Loucy (cell line): ENCODE results near the gene VAV3.

Experiments
- H2AFZ ChIP-seq: fragments of 200-600 bp; sonication (generic); 2 replicates; pipeline ENCODE4 v1.6.0; 2016; ENCODE audit warnings: antibody characterized with exemption, mild to moderate bottlenecking, low read length, moderate library complexity
- H3F3A ChIP-seq: fragments of 200-600 bp; 2 replicates; pipeline ENCODE4 v1.6.0; 2016; ENCODE audit warnings: antibody characterized with exemption, low read depth, mild to moderate bottlenecking
- H3K27me3 ChIP-seq: fragments of 200-600 bp; sonication (generic); 2 replicates; pipeline ENCODE4 v1.6.1; 2014; ENCODE audit warnings: low read length, mild to moderate bottlenecking; ENCODE audit not compliant: insufficient read depth, poor library complexity, severe bottlenecking
- H3K36me3 ChIP-seq: fragments of 200-600 bp; sonication (generic); 2 replicates; pipeline ENCODE4 v1.6.1; 2016; ENCODE audit warnings: low read length; ENCODE audit not compliant: insufficient read depth
- H3K4me1 ChIP-seq: fragments of 200-600 bp; sonication (generic); 2 replicates; pipeline ENCODE4 v1.5.1; 2014; ENCODE audit warnings: low read length, mild to moderate bottlenecking; ENCODE audit not compliant: insufficient read depth, poor library complexity, severe bottlenecking
- H3K4me2 ChIP-seq: fragments of 200-600 bp; sonication (generic); 2 replicates; pipeline ENCODE4 v1.6.0; 2014; ENCODE audit warnings: antibody characterized with exemption, low read length, low read depth, mild to moderate bottlenecking; ENCODE audit not compliant: poor library complexity, severe bottlenecking
- H3K4me3 ChIP-seq: fragments of 200-600 bp; sonication (generic); 2 replicates; pipeline ENCODE4 v1.5.1; 2014; ENCODE audit warnings: low read length, mild to moderate bottlenecking, mixed read lengths; ENCODE audit not compliant: poor library complexity, severe bottlenecking
- H3K79me2 ChIP-seq: fragments of 200-600 bp; sonication (generic); 2 replicates; pipeline ENCODE4 v1.6.1; 2014; ENCODE audit warnings: low read length; ENCODE audit not compliant: insufficient read depth
- H3K9ac ChIP-seq: fragments of 200-600 bp; sonication (generic); 2 replicates; pipeline ENCODE4 v1.6.0; 2014; ENCODE audit warnings: mild to moderate bottlenecking, low read depth, low read length, moderate library complexity; ENCODE audit not compliant: poor library complexity, severe bottlenecking
- H3K9me2 ChIP-seq: fragments of 200-600 bp; sonication (generic); replicated peaks from 2 replicates; pipeline ENCODE4 v1.6.1; 2016; ENCODE audit warnings: low read depth, low read length, mixed read lengths
- H3K9me3 ChIP-seq: fragments of 200-600 bp; sonication (generic); 2 replicates; pipeline ENCODE4 v1.6.1; 2014; ENCODE audit warnings: mild to moderate bottlenecking, antibody characterized with exemption, low read length, low read depth; ENCODE audit not compliant: insufficient read depth
- H4K20me1 ChIP-seq: fragments of 200-600 bp; sonication (generic); 2 replicates; pipeline ENCODE4 v1.6.0; 2014; ENCODE audit warnings: antibody characterized with exemption, low read length, mild to moderate bottlenecking; ENCODE audit not compliant: insufficient read depth, poor library complexity, severe bottlenecking
- EZH2phosphoT487 ChIP-seq: fragments of 200-600 bp; IDR thresholded peaks from 2 replicates; pipeline ENCODE4 v1.6.1; 2018; ENCODE audit warnings: antibody characterized with exemption, mild to moderate bottlenecking, moderate library complexity, borderline replicate concordance
- TF ChIP-seq, protein P1 (sequence below): fragments of 200-600 bp; sonication (generic); conservative IDR thresholded peaks from 2 replicates; pipeline ENCODE4 v1.5.1; 2014; ENCODE audit warnings: mild to moderate bottlenecking, antibody characterized with exemption, low read length

Gene VAV3

GRCh38 chr1:107600607-107601160 lies 364.3 kb downstream of the VAV3 start:
- no peaks in the 10 kb centered on the region for H3K79me2 ChIP-seq
- H2AFZ ChIP-seq = no peak overlapping the region
- no peak overlapping the region for H3K9ac ChIP-seq
- H3F3A ChIP-seq = no peaks in the 10 kb centered on the region
- H3K36me3 ChIP-seq = peaks cover 55% of the 10 kb centered on the region
- no peaks in the 10 kb centered on the region for H3K9me3 ChIP-seq
- no peaks in the 10 kb centered on the region for H3K27me3 ChIP-seq
- TF ChIP-seq EZH2phosphoT487 = no peak
- TF ChIP-seq, protein P1, sequence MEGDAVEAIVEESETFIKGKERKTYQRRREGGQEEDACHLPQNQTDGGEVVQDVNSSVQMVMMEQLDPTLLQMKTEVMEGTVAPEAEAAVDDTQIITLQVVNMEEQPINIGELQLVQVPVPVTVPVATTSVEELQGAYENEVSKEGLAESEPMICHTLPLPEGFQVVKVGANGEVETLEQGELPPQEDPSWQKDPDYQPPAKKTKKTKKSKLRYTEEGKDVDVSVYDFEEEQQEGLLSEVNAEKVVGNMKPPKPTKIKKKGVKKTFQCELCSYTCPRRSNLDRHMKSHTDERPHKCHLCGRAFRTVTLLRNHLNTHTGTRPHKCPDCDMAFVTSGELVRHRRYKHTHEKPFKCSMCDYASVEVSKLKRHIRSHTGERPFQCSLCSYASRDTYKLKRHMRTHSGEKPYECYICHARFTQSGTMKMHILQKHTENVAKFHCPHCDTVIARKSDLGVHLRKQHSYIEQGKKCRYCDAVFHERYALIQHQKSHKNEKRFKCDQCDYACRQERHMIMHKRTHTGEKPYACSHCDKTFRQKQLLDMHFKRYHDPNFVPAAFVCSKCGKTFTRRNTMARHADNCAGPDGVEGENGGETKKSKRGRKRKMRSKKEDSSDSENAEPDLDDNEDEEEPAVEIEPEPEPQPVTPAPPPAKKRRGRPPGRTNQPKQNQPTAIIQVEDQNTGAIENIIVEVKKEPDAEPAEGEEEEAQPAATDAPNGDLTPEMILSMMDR = no peak
- H3K4me2 ChIP-seq = no peak overlapping the region
- no peaks in the 10 kb centered on the region for H3K9me2 ChIP-seq
- H4K20me1 ChIP-seq = no peaks in the 10 kb centered on the region
- peaks cover 30% of the 10 kb centered on the region for H3K4me1 ChIP-seq
- H3K4me3 ChIP-seq = no peak overlapping the region

DNA sequence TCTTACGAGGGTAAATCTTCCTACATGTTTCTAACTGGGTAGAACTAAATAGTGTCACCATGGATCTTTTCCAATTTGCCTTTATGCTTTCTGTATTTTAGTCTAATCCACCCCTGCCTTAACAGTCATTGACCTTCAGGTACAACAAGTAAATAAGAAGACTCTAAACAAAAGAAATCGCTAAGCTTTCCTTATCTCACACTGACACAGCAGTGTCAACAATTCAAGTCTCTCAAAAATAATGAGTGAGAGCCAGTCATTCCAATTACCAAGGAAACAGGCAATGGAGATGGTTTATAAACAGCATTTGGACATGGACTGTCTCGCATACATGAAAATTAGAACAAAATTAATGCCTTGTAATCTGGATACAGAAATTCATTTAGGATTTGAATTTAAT lies 365.8 kb downstream of the VAV3 start:
- H3K4me2 ChIP-seq = no peak overlapping the region
- peaks cover 59% of the 10 kb centered on the region for H3K36me3 ChIP-seq
- H4K20me1 ChIP-seq = no peaks in the 10 kb centered on the region
- H2AFZ ChIP-seq = no peak overlapping the region
- H3K79me2 ChIP-seq = no peaks in the 10 kb centered on the region
- no peak overlapping the region for H3K4me3 ChIP-seq
- no peaks in the 10 kb centered on the region for H3K27me3 ChIP-seq
- peaks cover 22% of the 10 kb centered on the region for H3K4me1 ChIP-seq
- H3F3A ChIP-seq = no peaks in the 10 kb centered on the region
- H3K9me2 ChIP-seq = no peaks in the 10 kb centered on the region
- TF ChIP-seq, protein P1 = no peak
- no peak for TF ChIP-seq EZH2phosphoT487
- H3K9ac ChIP-seq = no peak overlapping the region
- no peaks in the 10 kb centered on the region for H3K9me3 ChIP-seq

DNA sequence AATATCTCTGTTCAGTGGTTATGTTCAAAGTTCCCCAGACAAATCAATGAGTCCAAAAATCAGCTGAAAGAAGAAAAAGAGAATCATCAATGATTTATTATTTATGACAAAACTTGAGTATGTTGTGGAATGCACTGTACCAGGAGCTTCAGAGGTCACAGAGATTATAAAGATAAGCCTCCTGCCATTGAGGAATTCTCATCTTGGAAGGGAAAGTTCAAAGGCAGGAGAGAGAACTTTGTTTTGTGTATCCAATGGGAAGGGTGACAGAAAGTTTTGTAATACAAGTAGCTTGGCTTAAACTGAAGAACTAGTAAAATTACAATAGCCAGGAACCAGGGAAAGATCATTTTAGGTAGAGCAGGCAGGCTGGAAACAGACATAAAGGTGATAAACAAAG lies 367.7 kb downstream of the VAV3 start:
- H3F3A ChIP-seq = 0 out of 2 replicates have a peak, but pooled peaks cover 2% of the 10 kb centered on the region
- H3K4me1 ChIP-seq = peaks cover 21% of the 10 kb centered on the region
- H3K36me3 ChIP-seq = peaks cover 67% of the 10 kb centered on the region
- H4K20me1 ChIP-seq = no peaks in the 10 kb centered on the region
- no peak overlapping the region for H3K4me2 ChIP-seq
- H3K79me2 ChIP-seq = no peaks in the 10 kb centered on the region
- H3K9me2 ChIP-seq = no peaks in the 10 kb centered on the region
- no peak overlapping the region for H3K4me3 ChIP-seq
- no peaks in the 10 kb centered on the region for H3K27me3 ChIP-seq
- no peaks in the 10 kb centered on the region for H3K9me3 ChIP-seq
- H2AFZ ChIP-seq = no peak overlapping the region
- no peak overlapping the region for H3K9ac ChIP-seq
- TF ChIP-seq EZH2phosphoT487 = no peak
- TF ChIP-seq, protein P1 = no peak
